Gastrocnemius medialis (tissue), 4 donors: ENCODE results near the gene ETHE1.

Experiments
- CTCF ChIP-seq, 5 experiments: fragments of 450-650 bp in 3 of 5; fragments of 200-600 bp in 2 of 5; sonication (generic) in 2 of 5; IDR thresholded peaks in 4 of 5; conservative IDR thresholded peaks in 1 of 5; 1 replicate in 4 of 5; 2 replicates in 1 of 5; pipeline ENCODE4 v1.5.1; 2016 to 2019; ENCODE audit warnings: antibody characterized with exemption in 5 of 5, mild to moderate bottlenecking in 3 of 5, moderate library complexity in 3 of 5
- POLR2A ChIP-seq, 2 donors: fragments of 450-650 bp; IDR thresholded peaks; one replicate each; pipeline ENCODE4 v1.6.1; 2017; ENCODE audit warnings: antibody characterized with exemption in 2 of 2, mild to moderate bottlenecking in 2 of 2, moderate library complexity in 2 of 2

GRCh38 chr19:43462785-43463380 is 64.1 kb downstream of the ETHE1 start:
- TF ChIP-seq POLR2A (IDR thresholded peaks at IDR 0.05) (no peak), CTCF (IDR thresholded peaks at IDR 0.05 in 4 of 5, conservative IDR thresholded peaks at IDR 0.05 in 1 of 5) (no peak)
